Osteocyte (in vitro differentiated cells): ENCODE data around the gene LGALS12. TPM values are rescaled to one million over a fixed set of nuclear protein-coding genes. Genes with fewer than 3 reads are reported as not detected.

ENCODE experiments used
- DNase-seq: peaks from one replicate; pipeline ENCODE4 v3.0.0; 2021; ENCODE audit warnings: mixed read lengths; ENCODE audit not compliant: unreplicated experiment; ENCODE audit errors: extremely low spot score
- H3K27ac Mint-ChIP-seq: one replicate; pipeline ENCODE4 v1.8.0; 2021; ENCODE audit warnings: mild to moderate bottlenecking, mixed read lengths; ENCODE audit not compliant: unreplicated experiment
- H3K27me3 Mint-ChIP-seq: one replicate; pipeline ENCODE4 v1.8.0; 2021; ENCODE audit warnings: mixed read lengths; ENCODE audit not compliant: unreplicated experiment
- H3K36me3 Mint-ChIP-seq: one replicate; pipeline ENCODE4 v1.8.0; 2021; ENCODE audit warnings: mixed read lengths; ENCODE audit not compliant: unreplicated experiment
- H3K4me1 Mint-ChIP-seq: one replicate; pipeline ENCODE4 v1.8.0; 2021; ENCODE audit warnings: mixed read lengths; ENCODE audit not compliant: unreplicated experiment
- H3K4me3 Mint-ChIP-seq: one replicate; pipeline ENCODE4 v1.8.0; 2021; ENCODE audit warnings: mild to moderate bottlenecking, moderate library complexity, mixed read lengths; ENCODE audit not compliant: unreplicated experiment
- H3K9me3 Mint-ChIP-seq: one replicate; pipeline ENCODE4 v1.8.0; 2021; ENCODE audit warnings: mixed read lengths; ENCODE audit not compliant: unreplicated experiment
- total RNA-seq: library from RNA; stranded (reverse); gene quantifications from 2 replicates; pipeline ENCODE4 v1.2.1, GENCODE V29; 2021
- TF ChIP-seq, protein P1 (sequence below): fragments of 200-600 bp; sonication (generic); IDR thresholded peaks from 2 replicates; pipeline ENCODE4 v1.5.0; 2021; ENCODE audit warnings: antibody characterized with exemption, mild to moderate bottlenecking, moderate library complexity

LGALS12 gene
- total RNA-seq, 1 donor from 2014 or later = not detected

DNA sequence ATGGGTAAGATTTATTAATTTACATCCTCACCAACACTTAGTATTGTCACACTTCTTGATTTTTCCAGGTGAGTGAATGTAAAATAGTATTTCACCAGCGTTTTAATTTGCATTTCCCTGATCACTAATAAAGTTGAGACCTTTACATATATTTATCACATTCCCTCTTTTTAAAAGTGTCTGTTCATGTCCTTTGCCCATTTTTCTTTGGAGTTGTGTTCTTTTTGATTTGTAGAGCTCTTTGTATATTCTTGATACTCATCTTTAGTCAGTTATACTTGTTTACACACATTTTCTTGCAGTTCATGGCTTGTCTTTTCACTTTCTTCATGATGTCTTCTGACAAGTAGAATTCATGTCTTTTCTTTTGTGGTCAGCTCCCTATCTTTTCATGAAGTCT, 12.8 kb upstream of the LGALS12 start:
- Mint-ChIP-seq H3K36me3 (peaks cover 5% of the 10 kb centered on the region), H3K27me3 (peaks cover 83% of the 10 kb centered on the region), H3K9me3 (peaks cover 8% of the 10 kb centered on the region), H3K4me1 (peaks cover 10% of the 10 kb centered on the region), H3K27ac (no peak overlapping the region), H3K4me3 (no peak overlapping the region)
- DNase-seq = no peak
- TF ChIP-seq, protein P1, sequence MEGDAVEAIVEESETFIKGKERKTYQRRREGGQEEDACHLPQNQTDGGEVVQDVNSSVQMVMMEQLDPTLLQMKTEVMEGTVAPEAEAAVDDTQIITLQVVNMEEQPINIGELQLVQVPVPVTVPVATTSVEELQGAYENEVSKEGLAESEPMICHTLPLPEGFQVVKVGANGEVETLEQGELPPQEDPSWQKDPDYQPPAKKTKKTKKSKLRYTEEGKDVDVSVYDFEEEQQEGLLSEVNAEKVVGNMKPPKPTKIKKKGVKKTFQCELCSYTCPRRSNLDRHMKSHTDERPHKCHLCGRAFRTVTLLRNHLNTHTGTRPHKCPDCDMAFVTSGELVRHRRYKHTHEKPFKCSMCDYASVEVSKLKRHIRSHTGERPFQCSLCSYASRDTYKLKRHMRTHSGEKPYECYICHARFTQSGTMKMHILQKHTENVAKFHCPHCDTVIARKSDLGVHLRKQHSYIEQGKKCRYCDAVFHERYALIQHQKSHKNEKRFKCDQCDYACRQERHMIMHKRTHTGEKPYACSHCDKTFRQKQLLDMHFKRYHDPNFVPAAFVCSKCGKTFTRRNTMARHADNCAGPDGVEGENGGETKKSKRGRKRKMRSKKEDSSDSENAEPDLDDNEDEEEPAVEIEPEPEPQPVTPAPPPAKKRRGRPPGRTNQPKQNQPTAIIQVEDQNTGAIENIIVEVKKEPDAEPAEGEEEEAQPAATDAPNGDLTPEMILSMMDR = no peak

DNA sequence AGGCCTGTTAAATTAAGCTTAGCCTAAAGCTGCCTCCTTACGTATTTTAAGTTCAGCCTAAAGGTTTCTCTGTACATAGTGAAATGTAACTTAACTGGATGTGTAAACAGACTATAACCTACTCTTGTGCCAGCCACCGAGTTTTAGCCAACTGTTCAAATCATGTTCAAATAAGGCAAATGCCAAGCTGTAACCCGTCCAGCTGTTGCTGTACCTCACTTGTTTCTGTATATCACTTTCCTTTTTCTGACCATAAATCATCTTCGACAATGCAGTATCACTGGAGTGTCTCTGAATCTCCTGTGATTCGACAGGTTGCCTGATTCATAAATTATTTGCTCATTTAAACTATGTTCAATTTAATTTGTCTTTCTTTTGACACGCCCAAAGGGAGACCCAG, 10.9 kb upstream of the LGALS12 start:
- H3K27me3 Mint-ChIP-seq = peaks cover 71% of the 10 kb centered on the region
- peaks cover 5% of the 10 kb centered on the region for H3K36me3 Mint-ChIP-seq
- no peak for DNase-seq
- TF ChIP-seq, protein P1 = no peak
- H3K9me3 Mint-ChIP-seq = peaks cover 15% of the 10 kb centered on the region
- H3K27ac Mint-ChIP-seq = no peak overlapping the region
- H3K4me3 Mint-ChIP-seq = no peak overlapping the region
- H3K4me1 Mint-ChIP-seq = peaks cover 10% of the 10 kb centered on the region

DNA sequence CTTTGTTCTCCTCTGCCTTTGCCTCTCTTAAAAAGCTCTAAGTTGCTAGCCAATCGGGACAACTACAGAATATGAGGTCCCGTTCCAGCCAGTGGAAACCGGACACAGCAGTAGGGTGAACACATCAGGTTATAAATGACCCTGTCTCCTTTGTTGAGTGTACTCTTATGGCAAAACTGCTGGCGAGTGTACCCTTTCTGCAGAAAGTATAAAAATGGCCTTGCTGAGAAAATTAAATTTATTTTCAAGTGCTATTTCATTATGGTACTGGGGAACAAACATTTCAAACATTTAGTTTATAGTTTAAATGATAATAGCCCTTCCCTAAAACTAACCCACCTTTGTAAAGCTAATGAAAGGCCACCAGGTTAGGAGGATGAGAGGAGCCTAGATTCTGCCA, 6.0 kb upstream of the LGALS12 start:
- DNase-seq = no peak
- Mint-ChIP-seq H3K4me3 (no peak overlapping the region), H3K36me3 (no peaks in the 10 kb centered on the region), H3K27ac (no peak overlapping the region), H3K9me3 (peaks cover 21% of the 10 kb centered on the region), H3K4me1 (no peaks in the 10 kb centered on the region), H3K27me3 (peaks cover 38% of the 10 kb centered on the region)
- TF ChIP-seq, protein P1 = no peak

DNA sequence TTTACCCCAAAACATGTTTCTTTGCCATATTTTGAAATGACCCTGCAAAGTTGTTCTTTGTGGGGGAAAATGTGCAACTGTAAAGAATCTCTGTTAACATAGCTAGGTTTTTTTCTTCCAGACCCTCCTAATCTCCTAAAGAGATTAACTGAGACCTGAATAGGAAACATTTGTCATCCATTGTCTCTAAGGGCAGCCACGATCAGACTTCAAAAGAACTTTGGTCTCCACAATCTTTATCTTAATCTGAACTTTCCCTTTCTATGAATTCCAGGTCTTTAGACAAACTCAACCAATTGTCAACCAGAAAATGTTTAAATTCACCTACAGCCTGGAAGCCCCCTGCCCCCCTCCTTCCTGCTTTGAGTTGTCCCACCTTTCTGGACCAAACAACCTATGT, 4.6 kb upstream of the LGALS12 start:
- Mint-ChIP-seq H3K9me3 (peaks cover 21% of the 10 kb centered on the region), H3K4me3 (no peak overlapping the region), H3K27me3 (peaks cover 28% of the 10 kb centered on the region), H3K36me3 (no peaks in the 10 kb centered on the region), H3K27ac (no peak overlapping the region), H3K4me1 (no peaks in the 10 kb centered on the region)
- no peak for DNase-seq
- TF ChIP-seq, protein P1 = no peak

DNA sequence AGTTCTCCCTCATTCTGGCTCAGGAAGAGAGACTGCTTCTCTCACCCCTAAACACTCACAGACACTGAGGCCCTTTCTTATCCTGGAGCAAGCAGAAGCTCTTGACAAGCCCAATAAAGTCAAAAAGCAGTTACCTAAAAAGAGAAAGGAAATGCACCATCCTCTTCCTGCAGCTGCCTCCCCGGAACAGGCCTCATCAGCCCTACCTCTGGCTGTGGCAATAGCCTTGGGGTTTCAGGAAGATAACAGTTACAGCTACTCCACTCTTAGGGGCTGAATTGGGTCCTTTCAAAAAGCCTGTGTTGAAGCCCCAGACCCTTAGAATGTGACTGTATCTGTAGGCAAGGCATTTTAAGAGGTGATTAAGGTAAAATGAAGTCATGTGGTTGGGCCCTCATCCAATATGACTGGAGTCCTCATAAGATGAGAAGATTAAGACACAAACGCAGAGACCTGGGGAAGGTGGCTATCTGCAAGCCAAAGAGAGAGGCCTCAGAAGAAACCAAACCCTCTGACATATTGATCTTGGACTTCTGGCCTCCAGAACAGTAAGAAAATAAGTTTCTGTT, 3.5 kb upstream of the LGALS12 start:
- Mint-ChIP-seq H3K9me3 (peaks cover 20% of the 10 kb centered on the region), H3K27me3 (peaks cover 19% of the 10 kb centered on the region), H3K36me3 (no peaks in the 10 kb centered on the region), H3K27ac (no peak overlapping the region), H3K4me3 (no peak overlapping the region), H3K4me1 (no peaks in the 10 kb centered on the region)
- no peak for DNase-seq
- TF ChIP-seq, protein P1 = no peak
